ENCODE measurements around the gene PCDHB4.
A peak's percentile ranks its signal among the peaks of the same experiment; 100 is the strongest.
"Not testable (repeated sequence)": the region's sequence is repeated elsewhere in the genome, so short reads cannot be mapped to it uniquely, and the experiment has no call there.

The PCDHB4 gene

GRCh38 chr5:141100243-141100805 is 21.3 kb upstream of the PCDHB4 start, which contains the start of gene PCDHB3:
Gene PCDHB3, plus strand, starts transcription at chr5:141100473. Its CDS starts 177 bp downstream, at chr5:141100650.
- DNase-seq (ENCODE audit: extremely low spot score), result peak; percentile 29
- CTCF ChIA-PET, result no interaction called here
- POLR2A ChIA-PET, result no interaction called here
- TF ChIP-seq HDGF (IDR thresholded peaks at IDR 0.05; ENCODE audit: borderline replicate concordance), result no peak

- no peak for DNase-seq (ENCODE audit: extremely low spot score)
- POLR2A ChIA-PET, result no interaction called here
- TF ChIP-seq HDGF (IDR thresholded peaks at IDR 0.05; ENCODE audit: borderline replicate concordance) (no peak), FOXA1 (IDR thresholded peaks at IDR 0.05) (no peak), SUZ12 (IDR thresholded peaks at IDR 0.05) (no peak), TARDBP (IDR thresholded peaks at IDR 0.05) (no peak)
- CTCF ChIA-PET, result interaction anchor here (0.6 kb wide), 1 partner anchor 241 kb away, joined by 4 read pairs; no protein-coding TSS in a partner anchor
These were observed 20.6 kb upstream of the PCDHB4 start for GRCh38 chr5:141101059-141101458.

- CTCF ChIA-PET; DNase-seq (ENCODE audit: extremely low spot score); POLR2A ChIA-PET: not testable (repeated sequence)
These were observed 19.5 kb upstream of the PCDHB4 start for GRCh38 chr5:141102070-141102469.

- POLR2A ChIA-PET; DNase-seq (ENCODE audit: extremely low spot score); CTCF ChIA-PET: not testable (repeated sequence)
These were observed 19.1 kb upstream of the PCDHB4 start for GRCh38 chr5:141102471-141102870.

- POLR2A ChIA-PET, result no interaction called here
- no peak for DNase-seq (ENCODE audit: extremely low spot score)
- TF ChIP-seq LEF1 (IDR thresholded peaks at IDR 0.05; ENCODE audit: borderline replicate concordance) (no peak), NFRKB (IDR thresholded peaks at IDR 0.05) (no peak)
- CTCF ChIA-PET, result no interaction called here
These were observed 16.3 kb upstream of the PCDHB4 start for GRCh38 chr5:141105350-141105749.

- DNase-seq (ENCODE audit: extremely low spot score), result no peak
- POLR2A ChIA-PET, result no interaction called here
- CTCF ChIA-PET, result no interaction called here
These were observed 2.4 kb upstream of the PCDHB4 start for GRCh38 chr5:141119250-141119649.

GRCh38 chr5:141121985-141122384 is 367 bp downstream of the PCDHB4 start:
- ChIA-PET POLR2A (no interaction called here), CTCF (interaction anchor here (0.7 kb wide), 1 partner anchor 336 kb away, joined by 3 read pairs; the partner anchor contains the start of gene PCDHA1)
- no peak for TF ChIP-seq PKNOX1 (IDR thresholded peaks at IDR 0.05)
- TF ChIP-seq FOXK2 (IDR thresholded peaks at IDR 0.05), result no peak
- no peak for TF ChIP-seq FOXA1 (IDR thresholded peaks at IDR 0.05)
- TF ChIP-seq HDGF (IDR thresholded peaks at IDR 0.05; ENCODE audit: borderline replicate concordance), result no peak
- TF ChIP-seq L3MBTL2 (conservative IDR thresholded peaks at IDR 0.05), result no peak
- TF ChIP-seq SP1 (IDR thresholded peaks at IDR 0.05), result no peak
- no peak for TF ChIP-seq CTBP1 (IDR thresholded peaks at IDR 0.05; ENCODE audit: borderline replicate concordance)
- no peak for TF ChIP-seq ELF4 (IDR thresholded peaks at IDR 0.05)
- no peak for DNase-seq (ENCODE audit: extremely low spot score)

More at GRCh38 chr5:141119250-141119649, 2.4 kb upstream of the PCDHB4 start:
- TF ChIP-seq ARNT (IDR thresholded peaks at IDR 0.05) (no peak), SP1 (IDR thresholded peaks at IDR 0.05) (no peak), L3MBTL2 (conservative IDR thresholded peaks at IDR 0.05) (no peak), CTBP1 (IDR thresholded peaks at IDR 0.05; ENCODE audit: borderline replicate concordance) (no peak), ELF4 (IDR thresholded peaks at IDR 0.05) (no peak), SUZ12 (IDR thresholded peaks at IDR 0.05) (no peak), ZNF384 (IDR thresholded peaks at IDR 0.05) (no peak), NFRKB (IDR thresholded peaks at IDR 0.05) (no peak), BHLHE40 (IDR thresholded peaks at IDR 0.05; ENCODE audit: borderline replicate concordance) (no peak), FOXM1 (IDR thresholded peaks at IDR 0.05; ENCODE audit: borderline replicate concordance) (no peak), LEF1 (IDR thresholded peaks at IDR 0.05; ENCODE audit: borderline replicate concordance) (no peak), HDGF (IDR thresholded peaks at IDR 0.05; ENCODE audit: borderline replicate concordance) (no peak), PKNOX1 (IDR thresholded peaks at IDR 0.05) (no peak), FOXK2 (IDR thresholded peaks at IDR 0.05) (no peak), TARDBP (IDR thresholded peaks at IDR 0.05) (no peak), FOXA1 (IDR thresholded peaks at IDR 0.05) (no peak)

GRCh38 chr5:141123396-141124135 is 1.9 kb downstream of the PCDHB4 start:
- DNase-seq (ENCODE audit: extremely low spot score); CTCF ChIA-PET; POLR2A ChIA-PET: not testable (repeated sequence)

Measured in HEK293T (cell line).